HepG2 (cell line): ENCODE results near the gene NTRK2. TPM values are rescaled to one million over a fixed set of nuclear protein-coding genes. Genes with fewer than 3 reads are reported as not detected.
"Not testable (repeated sequence)": the region's sequence is repeated elsewhere in the genome, so short reads cannot be mapped to it uniquely, and the experiment has no call there.

Source experiments
- ATAC-seq: fragments of 200-7000 bp; cut with Tn5 transposase; 3 replicates; pipeline ENCODE4 v1.9.1; 2020; ENCODE audit warnings: mild to moderate bottlenecking, moderate library complexity
- BruUV-seq: library from RNA; stranded (reverse); fragments of 400-500 nt; replicated peaks from 2 replicates; lab custom pipeline; 2021; lab: Mats Ljungman, UMichigan
- CTCF ChIA-PET: fragments of 300-600 bp; formaldehyde crosslinking; extraction: SDS; loops from one replicate; lab custom pipeline; 2021; ENCODE audit warnings: low total read pairs, inconsistent platforms, low intra/inter-chr PET ratio; lab: Yijun Ruan, JAX
- POLR2A ChIA-PET: fragments of 350-600 bp; sonication (Branson Sonifier 250); formaldehyde crosslinking; loops from one replicate; lab custom pipeline; 2020; ENCODE audit warnings: antibody characterized with exemption, inconsistent platforms; lab: Yijun Ruan, JAX
- DNase-seq: peaks from one replicate; pipeline ENCODE4 v3.0.0-alpha.2; 2015; ENCODE audit warnings: low spot score
- FAIRE-seq: peaks from 3 replicates; lab custom pipeline; 2011; peaks lifted over from hg19 to GRCh38; lab: Jason Lieb, UNC
- H2AFZ ChIP-seq: one replicate; pipeline ENCODE4 v1.6.1; 2011; ENCODE audit warnings: low read length, inconsistent platforms
- H3K27ac ChIP-seq: fragments of 300-600 bp; 3 replicates; pipeline ENCODE4 v1.8.0; 2011; ENCODE audit warnings: mixed run types, mild to moderate bottlenecking, mixed read lengths, low read length, inconsistent platforms; ENCODE audit not compliant: insufficient read depth; ENCODE audit errors: extremely low read length
- H3K27me3 ChIP-seq, 2 experiments: fragments of 200-600 bp in 1 of 2; 2 replicates in 1 of 2; 3 replicates in 1 of 2; pipeline versions ENCODE4 v1.6.0 to v1.8.0; 2011; ENCODE audit warnings: low read length in 2 of 2, mild to moderate bottlenecking in 2 of 2, moderate library complexity in 2 of 2, inconsistent platforms in 1 of 2; ENCODE audit not compliant: insufficient read depth in 2 of 2, control insufficient read depth in 1 of 2
- H3K36me3 ChIP-seq, 2 experiments: fragments of 200-600 bp in 1 of 2; replicated peaks in 1 of 2; 2 replicates in 1 of 2; 3 replicates in 1 of 2; pipeline versions ENCODE4 v1.5.1 to v1.8.0; 2011; ENCODE audit warnings: low read length in 2 of 2, inconsistent platforms in 1 of 2; ENCODE audit not compliant: insufficient read depth in 2 of 2, control insufficient read depth in 1 of 2
- H3K4me1 ChIP-seq: 2 replicates; pipeline ENCODE4 v1.5.1; 2012; ENCODE audit warnings: low read length, inconsistent platforms; ENCODE audit not compliant: insufficient read depth
- H3K4me2 ChIP-seq: 2 replicates; pipeline ENCODE4 v1.6.0; 2011; ENCODE audit warnings: low read depth, low read length, inconsistent platforms
- H3K4me3 ChIP-seq, 3 experiments: fragments of 200-600 bp in 1 of 3; sonication (generic), shearing (Covaris generic) in 1 of 3; replicated peaks in 1 of 3; 2 replicates each; pipeline ENCODE4 v1.5.1; 2011 to 2016; ENCODE audit warnings: low read length in 3 of 3, inconsistent platforms in 2 of 3, low read depth in 2 of 3, mild to moderate bottlenecking in 2 of 3, control low read depth in 1 of 3, mixed read lengths in 1 of 3; ENCODE audit not compliant: insufficient read depth in 1 of 3
- H3K79me2 ChIP-seq: one replicate; pipeline ENCODE4 v1.6.1; 2011; ENCODE audit warnings: low read length, inconsistent platforms; ENCODE audit not compliant: insufficient read depth
- H3K9ac ChIP-seq: 2 replicates; pipeline ENCODE4 v1.6.0; 2011; ENCODE audit warnings: mild to moderate bottlenecking, low read depth, low read length, inconsistent platforms; ENCODE audit not compliant: insufficient read depth
- H3K9me3 ChIP-seq: 2 replicates; pipeline ENCODE4 v1.5.1; 2012; ENCODE audit warnings: mild to moderate bottlenecking, low read length
- H4K20me1 ChIP-seq: 2 replicates; pipeline ENCODE4 v1.6.0; 2011; ENCODE audit warnings: inconsistent platforms, mild to moderate bottlenecking, low read length, moderate library complexity; ENCODE audit not compliant: insufficient read depth
- ATF1 ChIP-seq: IDR thresholded peaks from 2 replicates; pipeline ENCODE4 v1.6.1; 2016; ENCODE audit warnings: mild to moderate bottlenecking, control low read depth
- GATA4 ChIP-seq: sonication (generic); IDR thresholded peaks from 2 replicates; pipeline ENCODE4 v1.6.1; 2016; ENCODE audit warnings: antibody characterized with exemption, low read depth, borderline replicate concordance
- IRF2 ChIP-seq: IDR thresholded peaks from 2 replicates; pipeline ENCODE4 v1.6.1; 2018; ENCODE audit warnings: missing genetic modification reagents, missing compliant biosample characterization
- NFE2L1 ChIP-seq: sonication (generic); formaldehyde crosslinking; IDR thresholded peaks from 2 replicates; pipeline ENCODE4 v1.4.0; 2020; ENCODE audit warnings: missing genetic modification reagents, mild to moderate bottlenecking, borderline replicate concordance
- POLR2G ChIP-seq: fragments of 200-400 bp; formaldehyde crosslinking; IDR thresholded peaks from 2 replicates; pipeline ENCODE4 v1.6.1; 2018; ENCODE audit warnings: mild to moderate bottlenecking, low read depth, low read length, moderate library complexity
- RARG ChIP-seq: sonication (generic); formaldehyde crosslinking; IDR thresholded peaks from 2 replicates; pipeline ENCODE4 v1.4.0; 2020; ENCODE audit warnings: low read depth, mild to moderate bottlenecking, missing genetic modification reagents
- RFXANK ChIP-seq: IDR thresholded peaks from 2 replicates; pipeline ENCODE4 v1.6.1; 2016
- RXRA ChIP-seq: sonication (generic); formaldehyde crosslinking; IDR thresholded peaks from 2 replicates; pipeline ENCODE4 v1.5.1; 2020; ENCODE audit warnings: missing genetic modification reagents
- TMF1 ChIP-seq: sonication (generic); formaldehyde crosslinking; IDR thresholded peaks from 2 replicates; pipeline ENCODE4 v1.8.1; 2022; ENCODE audit warnings: low read depth, missing genetic modification reagents
- ZKSCAN8 ChIP-seq: IDR thresholded peaks from 2 replicates; pipeline ENCODE4 v1.6.1; 2016; ENCODE audit warnings: borderline replicate concordance, missing genetic modification reagents, missing compliant biosample characterization
- ZMAT3 ChIP-seq: sonication (generic); formaldehyde crosslinking; conservative IDR thresholded peaks from 2 replicates; pipeline ENCODE4 v1.7.0; 2021; ENCODE audit warnings: missing genetic modification reagents
- ZNF484 ChIP-seq: sonication (generic); formaldehyde crosslinking; IDR thresholded peaks from 2 replicates; pipeline ENCODE4 v1.5.1; 2020; ENCODE audit warnings: mild to moderate bottlenecking, low read depth, missing genetic modification reagents, borderline replicate concordance
- ZNF616 ChIP-seq: sonication (generic); formaldehyde crosslinking; IDR thresholded peaks from 2 replicates; pipeline ENCODE4 v1.5.0; 2020; ENCODE audit warnings: low read depth, mild to moderate bottlenecking, missing genetic modification reagents
- ZNF660 ChIP-seq: sonication (generic); formaldehyde crosslinking; IDR thresholded peaks from 2 replicates; pipeline ENCODE4 v1.5.1; 2020; ENCODE audit warnings: mild to moderate bottlenecking, low read depth, missing genetic modification reagents, borderline replicate concordance
- ZNF720 ChIP-seq: sonication (generic); formaldehyde crosslinking; IDR thresholded peaks from 2 replicates; pipeline ENCODE4 v1.4.0; 2020; ENCODE audit warnings: missing genetic modification reagents
- WGBS: methylation state at CpG from one replicate; pipeline ENCODE4 v1.1.6; 2017; ENCODE audit warnings: low lambda C conversion rate; 5-methylcytosine and 5-hydroxymethylcytosine counted together
- in situ Hi-C: cut with HindIII; loops from 2 replicates; pipeline ENCODE4 v1.10.0; 2017; ENCODE audit warnings: low pct_unique_long_range_greater_than_20kb; ENCODE audit not compliant: extremely low pct_ligation_motif_present
- intact Hi-C: fragments of 100-400 bp; cut with micrococcal nuclease; formaldehyde crosslinking; loops from one replicate; pipeline ENCODE4 v1.10.0; 2022; ENCODE audit not compliant: unreplicated experiment
- polyA plus RNA-seq, 8 experiments: library from polyadenylated mRNA; depleted of rRNA in 3 of 8; stranded (reverse) in 7 of 8; unstranded in 1 of 8; fragments of >200 nt; fragmentation: Illumina TruSeq in 4 of 8; extraction: Trizol in 4 of 8; gene quantifications; 2 replicates each; pipeline versions ENCODE4 v1.2.1 to v1.2.3, GENCODE V29; 2011 to 2016; ENCODE audit warnings: low read depth in 4 of 8, missing spikeins in 1 of 8, mixed read lengths in 1 of 8; ENCODE audit not compliant: insufficient read depth in 1 of 8
- total RNA-seq, 5 experiments: library from RNA; depleted of rRNA; stranded (reverse); fragments of >200 nt; fragmentation: Illumina TruSeq; extraction: Trizol; gene quantifications; 2 replicates each; pipeline ENCODE4 v1.2.3, GENCODE V29; 2016; ENCODE audit warnings: low read depth in 1 of 5
- TF ChIP-seq, protein P1 (sequence below): sonication (generic); formaldehyde crosslinking; IDR thresholded peaks from 2 replicates; pipeline ENCODE4 v1.8.0; 2022; ENCODE audit warnings: mild to moderate bottlenecking, missing genetic modification reagents, moderate library complexity
- TF ChIP-seq, protein P2 (sequence below): sonication (generic); formaldehyde crosslinking; conservative IDR thresholded peaks from 2 replicates; pipeline ENCODE4 v1.8.1; 2023; ENCODE audit warnings: missing genetic modification reagents

Gene NTRK2
- total and polyA plus RNA-seq, 2 of the 13 experiments (the other 11 are each of a cell fraction or from before 2014, with no cell fraction given), result not detected

DNA sequence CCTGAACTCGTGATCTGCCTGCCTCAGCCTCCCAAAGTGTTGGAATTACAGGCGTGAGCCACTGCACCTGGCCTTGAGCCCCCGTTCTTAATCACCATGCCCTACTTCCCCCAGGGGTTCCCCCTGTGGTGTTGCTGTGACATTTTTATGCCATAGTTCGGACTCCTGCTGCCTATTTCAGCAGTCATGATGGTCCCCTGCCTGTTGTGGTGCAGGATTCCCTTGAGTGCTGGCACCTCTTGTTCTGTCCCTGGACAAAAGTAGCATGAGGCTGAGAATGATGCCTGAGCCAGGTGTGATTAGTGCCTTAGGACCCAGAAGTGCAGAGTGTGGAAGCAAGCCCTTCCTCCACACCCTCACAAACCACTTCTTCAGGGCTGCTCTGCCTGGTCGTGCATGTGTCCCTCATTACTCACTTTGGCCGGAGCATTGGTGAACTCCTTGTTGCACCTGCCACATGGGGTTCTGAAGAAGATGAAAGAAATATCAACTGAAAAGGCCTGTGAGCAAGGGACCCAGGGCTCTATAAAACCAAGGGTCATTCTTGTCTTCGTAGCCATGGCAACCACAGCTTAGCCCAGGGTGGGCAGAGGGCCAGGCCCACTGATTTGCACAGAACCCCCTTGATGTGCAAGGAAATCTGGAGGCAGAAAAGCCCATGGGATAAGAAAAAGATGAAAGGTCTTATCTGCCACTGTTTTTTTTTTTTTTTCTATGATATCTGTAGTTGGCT is 228.0 kb downstream of the NTRK2 start (continued):
- no peak for TF ChIP-seq GATA4

DNA sequence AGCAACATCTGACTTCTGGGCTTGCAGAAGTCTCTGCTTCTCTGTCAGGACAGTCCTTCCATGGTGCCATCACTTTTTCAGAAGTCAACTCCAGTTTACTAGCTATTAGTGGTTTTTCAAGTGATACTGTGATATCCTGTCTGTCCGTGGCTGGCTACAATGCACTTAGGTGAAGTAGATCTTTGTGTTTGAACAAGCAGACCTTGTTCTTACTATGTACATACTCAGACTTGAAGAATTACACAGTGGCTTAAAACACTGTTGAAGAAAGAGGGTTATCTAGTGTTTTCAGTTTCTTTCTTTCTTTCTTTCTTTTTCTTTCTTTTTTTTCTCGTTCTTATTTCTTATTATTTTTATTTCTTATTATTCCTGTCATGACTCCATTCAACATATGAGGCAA is 228.7 kb downstream of the NTRK2 start:
- WGBS, result 1% methylated on average over 2 of the region's 2 CpGs

DNA sequence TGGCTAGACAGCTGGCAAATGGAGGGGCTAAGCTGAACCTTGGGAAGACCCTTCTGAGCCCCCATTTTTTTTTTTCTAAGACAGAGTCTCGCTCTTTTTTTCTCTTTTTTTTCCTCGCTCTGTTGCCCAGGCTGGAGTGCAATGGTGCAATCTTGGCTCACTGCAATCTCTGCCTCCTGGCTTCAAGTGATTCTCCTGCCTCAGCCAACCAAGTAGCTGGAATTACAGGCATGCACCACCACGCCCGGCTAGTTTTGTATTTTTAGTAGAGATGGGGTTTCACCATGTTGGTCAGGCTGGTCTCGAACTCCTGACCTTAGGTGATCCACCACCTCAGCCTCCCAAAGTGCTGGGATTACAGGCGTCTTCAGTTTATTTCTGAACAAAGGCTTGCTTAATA is 229.1 kb downstream of the NTRK2 start:
- H3K9me3 ChIP-seq, CTCF ChIA-PET, H3K27ac ChIP-seq, H3K4me1 ChIP-seq, H3K4me2 ChIP-seq, POLR2A ChIA-PET, H4K20me1 ChIP-seq, ATAC-seq, BruUV-seq, H3K27me3 ChIP-seq, intact Hi-C loops, DNase-seq, H2AFZ ChIP-seq, in situ Hi-C loops, FAIRE-seq, H3K9ac ChIP-seq, H3K79me2 ChIP-seq, H3K36me3 ChIP-seq, H3K4me3 ChIP-seq: not testable (repeated sequence)
- 0% methylated on average over 4 of the region's 6 CpGs for WGBS

More for the DNA sequence above, 228.7 kb downstream of the NTRK2 start:
- Histone ChIP-seq H3K4me3 (no peak overlapping the region), H2AFZ (no peak overlapping the region), H4K20me1 (no peaks in the 10 kb centered on the region), H3K9me3 (no peaks in the 10 kb centered on the region), H3K9ac (no peak overlapping the region), H3K27ac (no peak overlapping the region), H3K4me1 (no peaks in the 10 kb centered on the region), H3K79me2 (no peaks in the 10 kb centered on the region), H3K27me3 (no peaks in the 10 kb centered on the region; a peak in 1 of 5 replicates), H3K36me3 (no peaks in the 10 kb centered on the region), H3K4me2 (no peak overlapping the region)
- in situ Hi-C loops (no loop called here), intact Hi-C loops (no loop called here)
- no peak for TF ChIP-seq ATF1 (CRISPR knock-in tag)
- no peak for TF ChIP-seq RXRA (CRISPR knock-in tag)
- no peak for TF ChIP-seq TMF1
- no peak for TF ChIP-seq ZNF720 (CRISPR knock-in tag)
- no peak for TF ChIP-seq ZMAT3 (CRISPR knock-in tag)
- no peak for TF ChIP-seq POLR2G
- TF ChIP-seq ZNF484, result no peak
- TF ChIP-seq RARG (CRISPR knock-in tag), result no peak
- no peak for TF ChIP-seq RFXANK (CRISPR knock-in tag)
- TF ChIP-seq, protein P1, sequence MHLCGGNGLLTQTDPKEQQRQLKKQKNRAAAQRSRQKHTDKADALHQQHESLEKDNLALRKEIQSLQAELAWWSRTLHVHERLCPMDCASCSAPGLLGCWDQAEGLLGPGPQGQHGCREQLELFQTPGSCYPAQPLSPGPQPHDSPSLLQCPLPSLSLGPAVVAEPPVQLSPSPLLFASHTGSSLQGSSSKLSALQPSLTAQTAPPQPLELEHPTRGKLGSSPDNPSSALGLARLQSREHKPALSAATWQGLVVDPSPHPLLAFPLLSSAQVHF (CRISPR knock-in tag), result no peak
- TF ChIP-seq ZNF616 (CRISPR knock-in tag), result no peak
- TF ChIP-seq ZKSCAN8, result no peak
- no peak for TF ChIP-seq IRF2
- TF ChIP-seq, protein P2, sequence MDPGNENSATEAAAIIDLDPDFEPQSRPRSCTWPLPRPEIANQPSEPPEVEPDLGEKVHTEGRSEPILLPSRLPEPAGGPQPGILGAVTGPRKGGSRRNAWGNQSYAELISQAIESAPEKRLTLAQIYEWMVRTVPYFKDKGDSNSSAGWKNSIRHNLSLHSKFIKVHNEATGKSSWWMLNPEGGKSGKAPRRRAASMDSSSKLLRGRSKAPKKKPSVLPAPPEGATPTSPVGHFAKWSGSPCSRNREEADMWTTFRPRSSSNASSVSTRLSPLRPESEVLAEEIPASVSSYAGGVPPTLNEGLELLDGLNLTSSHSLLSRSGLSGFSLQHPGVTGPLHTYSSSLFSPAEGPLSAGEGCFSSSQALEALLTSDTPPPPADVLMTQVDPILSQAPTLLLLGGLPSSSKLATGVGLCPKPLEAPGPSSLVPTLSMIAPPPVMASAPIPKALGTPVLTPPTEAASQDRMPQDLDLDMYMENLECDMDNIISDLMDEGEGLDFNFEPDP (CRISPR knock-in tag), result no peak
- TF ChIP-seq ZNF660 (CRISPR knock-in tag), result no peak
- no peak for TF ChIP-seq NFE2L1
- FAIRE-seq, result no peak
- CTCF ChIA-PET, result no interaction called here
- BruUV-seq, result no TSS peak
- POLR2A ChIA-PET, result no interaction called here
- DNase-seq, result no peak
- no peak for ATAC-seq
